CD8-positive, alpha-beta memory T cell (primary cell): ENCODE measurements around the gene CHRNB4. TPM values are rescaled to one million over a fixed set of nuclear protein-coding genes. Genes with fewer than 3 reads are reported as not detected.

Experiments used
- CTCF ChIA-PET: fragments of 350-600 bp; sonication (Branson Sonifier 250); formaldehyde crosslinking; loops from one replicate; lab custom pipeline; 2021; ENCODE audit warnings: antibody characterized with exemption; lab: Charles Lee
- POLR2A ChIA-PET: fragments of 350-600 bp; sonication (Branson Sonifier 250); formaldehyde crosslinking; loops from one replicate; lab custom pipeline; 2021; ENCODE audit warnings: antibody characterized with exemption; lab: Charles Lee
- DNase-seq, 5 donors: peaks; one replicate each; pipeline versions ENCODE4 v3.0.0 to v3.0.0-alpha.2; 2020 to 2022; ENCODE audit warnings: mixed read lengths in 1 of 5
- H3K27ac ChIP-seq: one replicate; pipeline ENCODE4 v1.7.0; 2013; ENCODE audit warnings: low read depth, mild to moderate bottlenecking, low read length, moderate library complexity
- H3K27me3 ChIP-seq: 2 replicates; pipeline ENCODE4 v1.7.0; 2013; ENCODE audit warnings: low read length, mild to moderate bottlenecking; ENCODE audit not compliant: insufficient read depth, poor library complexity, severe bottlenecking
- H3K36me3 ChIP-seq: 2 replicates; pipeline ENCODE4 v1.7.0; 2013; ENCODE audit warnings: mild to moderate bottlenecking, low read length, moderate library complexity; ENCODE audit not compliant: insufficient read depth
- H3K4me1 ChIP-seq: 2 replicates; pipeline ENCODE4 v1.7.0; 2013; ENCODE audit warnings: mild to moderate bottlenecking, low read length, moderate library complexity; ENCODE audit not compliant: insufficient read depth
- H3K4me3 ChIP-seq: 2 replicates; pipeline ENCODE4 v1.7.0; 2013; ENCODE audit warnings: mild to moderate bottlenecking, low read length
- H3K9me3 ChIP-seq: 2 replicates; pipeline ENCODE4 v1.7.0; 2013; ENCODE audit warnings: mild to moderate bottlenecking, low read length
- H3K27ac Mint-ChIP-seq, 8 donors: one replicate each; pipeline ENCODE4 v1.8.0; 2020 to 2021; ENCODE audit warnings: mixed read lengths in 8 of 8, mild to moderate bottlenecking in 6 of 8, inconsistent platforms in 3 of 8, moderate library complexity in 3 of 8
- H3K27me3 Mint-ChIP-seq, 2 donors: one replicate each; pipeline ENCODE4 v1.8.0; 2020 to 2021; ENCODE audit warnings: mixed read lengths in 2 of 2, mild to moderate bottlenecking in 1 of 2, moderate library complexity in 1 of 2
- H3K36me3 Mint-ChIP-seq, 3 donors: one replicate each; pipeline ENCODE4 v1.8.0; 2020 to 2021; ENCODE audit warnings: mixed read lengths in 3 of 3, inconsistent platforms in 1 of 3, mild to moderate bottlenecking in 1 of 3
- H3K4me1 Mint-ChIP-seq, 3 donors: one replicate each; pipeline ENCODE4 v1.8.0; 2020 to 2021; ENCODE audit warnings: mixed read lengths in 3 of 3, inconsistent platforms in 1 of 3, mild to moderate bottlenecking in 1 of 3
- H3K4me3 Mint-ChIP-seq, 7 donors: one replicate each; pipeline ENCODE4 v1.8.0; 2020 to 2021; ENCODE audit warnings: mixed read lengths in 7 of 7, mild to moderate bottlenecking in 6 of 7, moderate library complexity in 4 of 7, inconsistent platforms in 2 of 7
- H3K9me3 Mint-ChIP-seq, 5 donors: one replicate each; pipeline ENCODE4 v1.8.0; 2020 to 2022; ENCODE audit warnings: mixed read lengths in 5 of 5, mild to moderate bottlenecking in 3 of 5, moderate library complexity in 2 of 5, inconsistent platforms in 1 of 5
- polyA plus RNA-seq: library from polyadenylated mRNA; unstranded; fragments of 300-500 nt; fragmentation: Illumina TruSeq; gene quantifications from one replicate; pipeline ENCODE4 v1.2.3, GENCODE V29; 2021
- total RNA-seq, 2 experiments: library from RNA; stranded (reverse); gene quantifications; one replicate each; pipeline ENCODE4 v1.2.3, GENCODE V29; 2021

CHRNB4 gene
- total and polyA plus RNA-seq, 3 experiments from 2014 or later = not detected

GRCh38 chr15:78662028-78662427 lies 21.0 kb upstream of the CHRNB4 start:
- Mint-ChIP-seq H3K9me3 (no peaks in the 10 kb centered on the region), H3K27ac (peak overlapping the region in 1 of 8 donors; percentile 82), H3K27me3 (peaks cover 3 to 6% of the 10 kb centered on the region in 2 donors), H3K36me3 (no peaks in the 10 kb centered on the region), H3K4me1 (no peaks in the 10 kb centered on the region), H3K4me3 (no peak overlapping the region)
- H3K36me3 ChIP-seq = no peaks in the 10 kb centered on the region
- H3K27ac ChIP-seq = no peak overlapping the region
- H3K9me3 ChIP-seq = no peaks in the 10 kb centered on the region
- ChIA-PET CTCF (no interaction called here), POLR2A (no interaction called here)
- H3K27me3 ChIP-seq = no peaks in the 10 kb centered on the region
- no peaks in the 10 kb centered on the region for H3K4me1 ChIP-seq
- no peak overlapping the region for H3K4me3 ChIP-seq
- no peak for DNase-seq

- DNase-seq = no peak
- peaks cover 3 to 7% of the 10 kb centered on the region in 2 donors for H3K27me3 Mint-ChIP-seq
- ChIA-PET CTCF (no interaction called here), POLR2A (no interaction called here)
- H3K4me3 Mint-ChIP-seq = no peak overlapping the region
- Histone ChIP-seq H3K27ac (no peak overlapping the region), H3K36me3 (no peaks in the 10 kb centered on the region), H3K4me3 (no peak overlapping the region), H3K4me1 (no peaks in the 10 kb centered on the region), H3K9me3 (no peaks in the 10 kb centered on the region), H3K27me3 (no peaks in the 10 kb centered on the region)
- H3K9me3 Mint-ChIP-seq = no peaks in the 10 kb centered on the region
- no peaks in the 10 kb centered on the region for H3K4me1 Mint-ChIP-seq
- H3K36me3 Mint-ChIP-seq = no peaks in the 10 kb centered on the region
- no peak overlapping the region for H3K27ac Mint-ChIP-seq
Measured at GRCh38 chr15:78661001-78661400, 20.0 kb upstream of the CHRNB4 start.

GRCh38 chr15:78660584-78660983 lies 19.6 kb upstream of the CHRNB4 start:
- H3K27me3 Mint-ChIP-seq = peaks cover 4 to 6% of the 10 kb centered on the region in 2 donors
- Histone ChIP-seq H3K4me3 (no peak overlapping the region), H3K9me3 (no peaks in the 10 kb centered on the region), H3K4me1 (no peaks in the 10 kb centered on the region), H3K27ac (no peak overlapping the region), H3K27me3 (no peaks in the 10 kb centered on the region), H3K36me3 (no peaks in the 10 kb centered on the region)
- no peaks in the 10 kb centered on the region for H3K36me3 Mint-ChIP-seq
- POLR2A ChIA-PET = no interaction called here
- no peaks in the 10 kb centered on the region for H3K9me3 Mint-ChIP-seq
- DNase-seq = no peak
- H3K27ac Mint-ChIP-seq = no peak overlapping the region
- no peaks in the 10 kb centered on the region for H3K4me1 Mint-ChIP-seq
- CTCF ChIA-PET = no interaction called here
- no peak overlapping the region for H3K4me3 Mint-ChIP-seq

GRCh38 chr15:78658823-78659222 lies 17.8 kb upstream of the CHRNB4 start:
- H3K4me3 ChIP-seq = no peak overlapping the region
- H3K36me3 ChIP-seq = no peaks in the 10 kb centered on the region
- H3K27me3 ChIP-seq = no peaks in the 10 kb centered on the region
- Mint-ChIP-seq H3K4me1 (no peaks in the 10 kb centered on the region), H3K36me3 (no peaks in the 10 kb centered on the region), H3K27me3 (peaks cover 5 to 11% of the 10 kb centered on the region in 2 donors), H3K4me3 (no peak overlapping the region), H3K9me3 (no peaks in the 10 kb centered on the region), H3K27ac (no peak overlapping the region)
- no peaks in the 10 kb centered on the region for H3K4me1 ChIP-seq
- no peak overlapping the region for H3K27ac ChIP-seq
- CTCF ChIA-PET = no interaction called here
- H3K9me3 ChIP-seq = no peaks in the 10 kb centered on the region
- POLR2A ChIA-PET = no interaction called here
- DNase-seq = no peak

- Mint-ChIP-seq H3K27ac (no peak overlapping the region), H3K9me3 (no peaks in the 10 kb centered on the region), H3K4me3 (no peak overlapping the region), H3K27me3 (peaks cover 6 to 8% of the 10 kb centered on the region in 2 donors), H3K36me3 (no peaks in the 10 kb centered on the region), H3K4me1 (no peaks in the 10 kb centered on the region)
- no peak overlapping the region for H3K4me3 ChIP-seq
- no peaks in the 10 kb centered on the region for H3K27me3 ChIP-seq
- no peaks in the 10 kb centered on the region for H3K36me3 ChIP-seq
- H3K27ac ChIP-seq = no peak overlapping the region
- POLR2A ChIA-PET = no interaction called here
- no peak for DNase-seq
- no peaks in the 10 kb centered on the region for H3K4me1 ChIP-seq
- CTCF ChIA-PET = no interaction called here
- H3K9me3 ChIP-seq = no peaks in the 10 kb centered on the region
Measured at GRCh38 chr15:78654272-78654671, 13.3 kb upstream of the CHRNB4 start.

- Mint-ChIP-seq H3K4me1 (no peaks in the 10 kb centered on the region), H3K27ac (no peak overlapping the region), H3K9me3 (no peaks in the 10 kb centered on the region), H3K4me3 (no peak overlapping the region), H3K27me3 (peaks cover 6 to 8% of the 10 kb centered on the region in 2 donors), H3K36me3 (peaks cover 0 to 1% (median 0%) of the 10 kb centered on the region in 3 donors)
- no peak for DNase-seq
- Histone ChIP-seq H3K27ac (no peak overlapping the region), H3K4me1 (no peaks in the 10 kb centered on the region), H3K27me3 (no peaks in the 10 kb centered on the region), H3K4me3 (no peak overlapping the region), H3K9me3 (no peaks in the 10 kb centered on the region), H3K36me3 (no peaks in the 10 kb centered on the region)
- ChIA-PET CTCF (interaction anchor here (1.5 kb wide), 1 partner anchor 10 kb away, joined by 4 read pairs; no protein-coding TSS in a partner anchor), POLR2A (no interaction called here)
Measured at GRCh38 chr15:78651930-78652615, 11.1 kb upstream of the CHRNB4 start.

GRCh38 chr15:78651007-78651406 lies 10.0 kb upstream of the CHRNB4 start:
- Histone ChIP-seq H3K36me3 (no peaks in the 10 kb centered on the region), H3K4me3 (no peak overlapping the region), H3K4me1 (no peaks in the 10 kb centered on the region), H3K27ac (no peak overlapping the region), H3K9me3 (no peaks in the 10 kb centered on the region), H3K27me3 (no peaks in the 10 kb centered on the region)
- ChIA-PET CTCF (interaction anchor here (1.4 to 1.5 kb wide), 2 partner anchors 9 to 12 kb away, joined by 3 to 4 read pairs; no protein-coding TSS in a partner anchor), POLR2A (no interaction called here)
- Mint-ChIP-seq H3K36me3 (peaks cover 0 to 1% (median 0%) of the 10 kb centered on the region in 3 donors), H3K4me3 (no peak overlapping the region), H3K27ac (no peak overlapping the region), H3K4me1 (no peaks in the 10 kb centered on the region), H3K9me3 (no peaks in the 10 kb centered on the region), H3K27me3 (peaks cover 4 to 8% of the 10 kb centered on the region in 2 donors)
- no peak for DNase-seq

GRCh38 chr15:78650022-78650421 lies 9.0 kb upstream of the CHRNB4 start:
- no peaks in the 10 kb centered on the region for H3K4me1 Mint-ChIP-seq
- no peak overlapping the region for H3K4me3 Mint-ChIP-seq
- H3K4me1 ChIP-seq = no peaks in the 10 kb centered on the region
- no peaks in the 10 kb centered on the region for H3K27me3 ChIP-seq
- peaks cover 3 to 6% of the 10 kb centered on the region in 2 donors for H3K27me3 Mint-ChIP-seq
- no peaks in the 10 kb centered on the region for H3K9me3 Mint-ChIP-seq
- H3K27ac ChIP-seq = no peak overlapping the region
- H3K36me3 Mint-ChIP-seq = peaks cover 0 to 1% (median 0%) of the 10 kb centered on the region in 3 donors
- no peaks in the 10 kb centered on the region for H3K9me3 ChIP-seq
- no peak overlapping the region for H3K27ac Mint-ChIP-seq
- CTCF ChIA-PET = interaction anchor here (1.4 kb wide), 1 partner anchor 11 kb away, joined by 3 read pairs; no protein-coding TSS in a partner anchor
- POLR2A ChIA-PET = no interaction called here
- no peak for DNase-seq
- H3K36me3 ChIP-seq = no peaks in the 10 kb centered on the region
- no peak overlapping the region for H3K4me3 ChIP-seq
